HG02678 (cell line): ENCODE data around the gene KBTBD12.

Source experiments
- ATAC-seq: cut with Tn5 transposase; IDR thresholded peaks from one replicate; pipeline ENCODE4 v1.9.1; 2021; ENCODE audit warnings: mild to moderate bottlenecking, moderate library complexity; ENCODE audit not compliant: unreplicated experiment

Gene KBTBD12

DNA sequence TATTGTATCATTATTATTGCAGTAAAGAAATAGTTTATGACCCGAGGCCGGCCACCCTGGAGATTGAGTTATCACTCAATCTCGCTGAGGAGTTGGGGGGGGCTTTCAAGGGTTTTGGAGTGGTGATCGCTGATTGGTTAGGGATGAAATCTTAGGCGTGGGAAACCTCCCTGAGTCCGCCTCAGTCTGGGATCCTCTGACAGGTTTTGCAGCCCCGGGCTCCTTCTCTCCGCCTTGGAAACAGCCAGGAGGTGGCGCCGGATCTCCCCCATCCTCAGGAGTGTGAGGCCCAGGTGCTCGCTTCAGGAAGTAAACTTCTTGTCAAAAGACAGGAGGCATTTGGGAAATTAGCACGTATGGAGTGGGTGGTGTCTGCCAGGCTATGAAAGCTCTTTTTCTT is 96.1 kb downstream of the KBTBD12 start:
- ATAC-seq: no peak

- no peak for ATAC-seq
Measured at GRCh38 chr3:128012050-128012449, 97.0 kb downstream of the KBTBD12 start.

- no peak for ATAC-seq
Measured at GRCh38 chr3:128014548-128014947, 99.5 kb downstream of the KBTBD12 start.

- no peak for ATAC-seq
Measured at GRCh38 chr3:128016502-128016901, 101.5 kb downstream of the KBTBD12 start.

DNA sequence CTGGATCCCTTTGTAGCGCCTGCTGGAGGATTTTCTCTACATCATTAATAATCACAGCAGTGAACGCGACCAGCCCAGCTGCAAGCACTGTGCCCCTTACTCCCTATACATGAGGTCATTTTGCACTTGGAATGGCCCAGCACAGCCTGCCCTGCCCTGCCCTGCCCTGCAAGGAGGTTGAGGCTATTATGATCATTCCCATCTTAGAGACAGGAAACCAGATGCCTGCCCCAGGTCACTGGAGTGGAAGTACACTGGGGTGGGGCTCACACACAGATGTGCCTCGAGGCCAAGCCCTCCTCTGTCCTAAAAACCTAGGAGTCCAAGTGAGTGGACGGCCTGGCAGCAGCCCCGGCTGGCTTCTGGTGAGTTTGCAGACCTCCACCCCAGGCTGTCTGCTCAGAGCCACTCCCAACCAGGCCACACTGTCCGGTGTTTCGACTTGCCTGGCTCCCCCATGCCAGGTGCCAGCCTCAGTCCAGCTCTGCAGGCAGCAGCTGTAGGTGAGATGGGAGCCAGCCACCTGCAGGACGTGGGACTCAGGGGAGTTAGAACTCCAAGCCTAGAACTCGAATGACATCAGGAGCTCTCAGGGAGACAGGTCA is 106.8 kb downstream of the KBTBD12 start:
- ATAC-seq: no peak

DNA sequence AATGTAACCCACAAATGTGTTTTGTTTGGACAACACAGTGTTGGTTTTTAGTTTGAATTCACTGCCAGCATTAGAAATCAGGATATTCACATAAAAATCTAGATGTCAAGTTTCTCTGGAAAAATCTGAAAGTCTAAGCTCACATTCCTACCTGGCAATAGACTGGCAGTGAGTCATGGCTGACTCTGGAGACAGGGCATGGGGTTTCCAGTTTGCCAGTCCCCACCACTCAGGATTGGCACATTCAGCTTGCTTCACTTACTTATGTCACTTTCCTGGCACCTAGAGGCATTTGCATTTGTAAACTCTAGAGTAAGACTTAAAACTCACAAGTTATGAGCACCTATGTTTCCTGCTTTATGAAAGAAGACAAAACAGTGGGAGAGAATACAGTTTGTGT is 118.1 kb downstream of the KBTBD12 start:
- no peak for ATAC-seq

DNA sequence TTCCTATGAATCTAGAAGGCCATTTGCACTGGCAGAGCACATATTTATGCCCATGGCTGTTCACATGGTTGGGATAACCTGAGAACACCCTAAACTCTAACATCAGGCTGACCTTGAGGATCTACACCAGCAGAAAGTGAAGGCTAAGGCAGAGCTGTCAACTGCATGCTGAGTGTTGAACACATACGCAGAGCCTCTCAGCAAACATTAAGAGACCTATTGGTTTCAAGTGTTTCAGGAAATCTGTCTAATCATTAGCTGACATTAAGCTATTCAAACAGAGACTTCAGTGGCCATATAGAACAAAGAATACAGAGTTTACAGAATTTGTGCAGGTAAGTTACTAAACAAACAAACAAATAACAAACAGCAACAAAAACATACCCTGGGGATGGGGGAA is 121.1 kb downstream of the KBTBD12 start:
- ATAC-seq: no peak
